ENCODE data around the gene GH1.
A peak's percentile ranks its signal among the peaks of the same experiment; 100 is the strongest.
"Not testable (repeated sequence)": the region's sequence is repeated elsewhere in the genome, so short reads cannot be mapped to it uniquely, and the experiment has no call there.

The GH1 gene

GRCh38 chr17:63918789-63919305, at the start of gene GH1:
GH1 (minus strand) TSS chr17:63918839; CDS start chr17:63918776, 63 bp downstream.
- not testable (repeated sequence) for DNase-seq

GRCh38 chr17:63967953-63968352, 49.3 kb upstream of the GH1 start:
- DNase-seq: no peak

GRCh38 chr17:63966646-63967264, 48.1 kb upstream of the GH1 start:
- DNase-seq: peak; percentile 52

- DNase-seq: no peak
Measured at GRCh38 chr17:63963123-63963522, 44.5 kb upstream of the GH1 start.

- DNase-seq: no peak
Measured at GRCh38 chr17:63962298-63962744, 43.7 kb upstream of the GH1 start.

- DNase-seq: no peak
Measured at GRCh38 chr17:63961355-63962212, 42.9 kb upstream of the GH1 start.

GRCh38 chr17:63960430-63960829, 41.8 kb upstream of the GH1 start:
- no peak for DNase-seq

- no peak for DNase-seq
Measured at GRCh38 chr17:63960006-63960405, 41.4 kb upstream of the GH1 start.

GRCh38 chr17:63956296-63956920, 37.8 kb upstream of the GH1 start:
- DNase-seq: no peak

- no peak for DNase-seq
Measured at GRCh38 chr17:63955791-63956190, 37.2 kb upstream of the GH1 start.

GRCh38 chr17:63955232-63955631, 36.6 kb upstream of the GH1 start:
- no peak for DNase-seq

GRCh38 chr17:63954402-63955063, 35.9 kb upstream of the GH1 start:
- peak; percentile 64 for DNase-seq

GRCh38 chr17:63950940-63951907, 32.6 kb upstream of the GH1 start:
- peak; percentile 32 for DNase-seq

GRCh38 chr17:63949576-63950250, 31.1 kb upstream of the GH1 start:
- no peak for DNase-seq

- no peak for DNase-seq
Measured at GRCh38 chr17:63948521-63948920, 29.9 kb upstream of the GH1 start.

GRCh38 chr17:63947711-63948330, 29.2 kb upstream of the GH1 start:
- no peak for DNase-seq

GRCh38 chr17:63946440-63947363, 28.1 kb upstream of the GH1 start:
- DNase-seq: peak; percentile 44

- DNase-seq: no peak
Measured at GRCh38 chr17:63945784-63946439, 27.3 kb upstream of the GH1 start.
